ENCODE results near the gene CCL7. TPM values are rescaled to one million over a fixed set of nuclear protein-coding genes. Genes with fewer than 3 reads are reported as not detected.

The CCL7 gene
- total RNA-seq, 4 donors from 2014 or later = 1.9 to 3.5 TPM; not detected in 2

- ATAC-seq (ENCODE audit: low FRiP score) = no peak
- no peak for DNase-seq (ENCODE audit: low spot score)
- no peak for TF ChIP-seq CTCF (IDR thresholded peaks at IDR 0.05)
Measured at GRCh38 chr17:34236281-34236892, 33.6 kb upstream of the CCL7 start.

GRCh38 chr17:34237458-34237857 lies 32.6 kb upstream of the CCL7 start:
- DNase-seq (ENCODE audit: low spot score) (no peak), ATAC-seq (ENCODE audit: low FRiP score) (no peak)
- no peak for TF ChIP-seq CTCF (IDR thresholded peaks at IDR 0.05)

GRCh38 chr17:34241062-34241461 lies 29.0 kb upstream of the CCL7 start:
- ATAC-seq (ENCODE audit: low FRiP score) = no peak
- no peak for TF ChIP-seq CTCF (IDR thresholded peaks at IDR 0.05)
- no peak for DNase-seq (ENCODE audit: low spot score)

- DNase-seq (ENCODE audit: low spot score) = no peak
- no peak for ATAC-seq (ENCODE audit: low FRiP score)
- TF ChIP-seq CTCF (IDR thresholded peaks at IDR 0.05) = no peak
Measured at GRCh38 chr17:34242587-34243363, 27.2 kb upstream of the CCL7 start.

- ATAC-seq (ENCODE audit: low FRiP score) (no peak), DNase-seq (ENCODE audit: low spot score) (no peak)
- TF ChIP-seq CTCF (IDR thresholded peaks at IDR 0.05) = no peak
Measured at GRCh38 chr17:34243364-34244320, 26.4 kb upstream of the CCL7 start.

- no peak for TF ChIP-seq CTCF (IDR thresholded peaks at IDR 0.05)
- ATAC-seq (ENCODE audit: low FRiP score) (no peak), DNase-seq (ENCODE audit: low spot score) (no peak)
Measured at GRCh38 chr17:34245351-34245905, 24.6 kb upstream of the CCL7 start.
